SK-N-SH (cell line): ENCODE results near the gene SOCS7. TPM values are rescaled to one million over a fixed set of nuclear protein-coding genes. Genes with fewer than 3 reads are reported as not detected.

Experiments used
- CTCF ChIA-PET: fragments of 300-600, 350-600 bp; formaldehyde crosslinking; extraction: SDS; loops from one replicate; lab custom pipeline; 2021; lab: Yijun Ruan, JAX
- POLR2A ChIA-PET: fragments of 350-600 bp; sonication (Branson Sonifier 250); formaldehyde crosslinking; extraction: SDS; loops from one replicate; lab custom pipeline; 2020; ENCODE audit warnings: antibody characterized with exemption, inconsistent platforms; lab: Yijun Ruan, JAX
- DNase-seq: peaks from one replicate; pipeline ENCODE4 v3.0.0; 2012
- H2AFZ ChIP-seq: fragments of 200-600 bp; sonication (generic); 2 replicates; pipeline ENCODE4 v1.8.1; 2016; ENCODE audit warnings: antibody characterized with exemption, mild to moderate bottlenecking, low read depth
- H3F3A ChIP-seq: fragments of 200-600 bp; sonication (generic); replicated peaks from 2 replicates; pipeline ENCODE3; 2016; ENCODE audit warnings: antibody characterized with exemption, mild to moderate bottlenecking; ENCODE audit not compliant: insufficient read depth
- H3K27ac ChIP-seq, 2 experiments: fragments of 200-500 bp in 1 of 2; fragments of 200-600 bp in 1 of 2; sonication (Bioruptor generic) in 1 of 2; sonication (generic), shearing (Covaris generic) in 1 of 2; 2 replicates each; pipeline versions ENCODE4 v1.5.1 to v1.6.1; 2014 to 2016; ENCODE audit warnings: low read depth in 2 of 2, inconsistent platforms in 1 of 2, low read length in 1 of 2, mild to moderate bottlenecking in 1 of 2, mixed read lengths in 1 of 2
- H3K27me3 ChIP-seq: fragments of 200-600 bp; sonication (generic), shearing (Covaris generic); 2 replicates; pipeline ENCODE4 v1.6.1; 2016; ENCODE audit warnings: mixed run types; ENCODE audit not compliant: insufficient read depth
- H3K36me3 ChIP-seq, 2 experiments: fragments of 200-500 bp in 1 of 2; fragments of 200-600 bp in 1 of 2; sonication (Bioruptor generic) in 1 of 2; sonication (generic) in 1 of 2; replicated peaks in 1 of 2; 2 replicates each; pipeline versions ENCODE3 to v1.5.1; 2014 to 2016; ENCODE audit warnings: low read length in 1 of 2, mild to moderate bottlenecking in 1 of 2; ENCODE audit not compliant: insufficient read depth in 2 of 2, control insufficient read depth in 1 of 2
- H3K4me1 ChIP-seq, 2 experiments: fragments of 200-500 bp in 1 of 2; fragments of 200-600 bp in 1 of 2; sonication (Bioruptor generic) in 1 of 2; sonication (generic), shearing (Covaris generic) in 1 of 2; 2 replicates each; pipeline versions ENCODE4 v1.5.1 to v1.6.1; 2014 to 2016; ENCODE audit warnings: low read depth in 1 of 2, low read length in 1 of 2, mixed run types in 1 of 2; ENCODE audit not compliant: insufficient read depth in 2 of 2, control insufficient read depth in 1 of 2
- H3K4me2 ChIP-seq: fragments of 200-600 bp; sonication (generic), shearing (Covaris generic); 2 replicates; pipeline ENCODE4 v1.6.1; 2017; ENCODE audit warnings: mixed run types
- H3K4me3 ChIP-seq, 2 experiments: fragments of 200-500 bp in 1 of 2; fragments of 200-600 bp in 1 of 2; sonication (Bioruptor generic) in 1 of 2; sonication (generic), shearing (Covaris generic) in 1 of 2; 2 replicates each; pipeline versions ENCODE4 v1.5.1 to v1.8.1; 2014 to 2016; ENCODE audit warnings: low read depth in 2 of 2, inconsistent platforms in 1 of 2, low read length in 1 of 2, mild to moderate bottlenecking in 1 of 2, mixed read lengths in 1 of 2, moderate library complexity in 1 of 2
- H3K79me2 ChIP-seq: fragments of 200-600 bp; sonication (generic); 2 replicates; pipeline ENCODE4 v1.8.1; 2017; ENCODE audit warnings: mild to moderate bottlenecking; ENCODE audit not compliant: insufficient read depth
- H3K9ac ChIP-seq: fragments of 200-600 bp; sonication (generic); 2 replicates; pipeline ENCODE4 v1.6.1; 2017; ENCODE audit warnings: mixed run types
- H3K9me2 ChIP-seq: fragments of 200-600 bp; sonication (generic); 2 replicates; pipeline ENCODE4 v1.6.1; 2017; ENCODE audit warnings: mixed run types
- H3K9me3 ChIP-seq: fragments of 200-600 bp; sonication (generic); 2 replicates; pipeline ENCODE4 v1.6.1; 2017; ENCODE audit warnings: mixed run types, mild to moderate bottlenecking, moderate library complexity
- H4K20me1 ChIP-seq: fragments of 200-600 bp; sonication (generic); 2 replicates; pipeline ENCODE4 v1.6.1; 2017; ENCODE audit warnings: mild to moderate bottlenecking, mixed run types; ENCODE audit not compliant: insufficient read depth
- CHD2 ChIP-seq: fragments of 150-350 bp; IDR thresholded peaks from 2 replicates; pipeline ENCODE4 v1.6.1; 2018; ENCODE audit warnings: low read length; ENCODE audit not compliant: partially characterized antibody
- ELF1 ChIP-seq: IDR thresholded peaks from 2 replicates; pipeline ENCODE4 v1.4.0; 2012
- EP300 ChIP-seq, 2 experiments: IDR thresholded peaks; 2 replicates each; pipeline versions ENCODE4 v1.4.0 to v1.6.1; 2012; ENCODE audit warnings: borderline replicate concordance in 1 of 2, low read depth in 1 of 2, low read length in 1 of 2
- EZH2phosphoT487 ChIP-seq: fragments of 200-600 bp; sonication (generic); IDR thresholded peaks from 2 replicates; pipeline ENCODE4 v1.6.1; 2017; ENCODE audit warnings: low read depth, mixed run types, mild to moderate bottlenecking, antibody characterized with exemption, moderate library complexity, borderline replicate concordance
- GABPA ChIP-seq: IDR thresholded peaks from 2 replicates; pipeline ENCODE4 v1.4.0; 2012; ENCODE audit warnings: low read depth, mild to moderate bottlenecking
- GATA2 ChIP-seq: sonication (generic); formaldehyde crosslinking; IDR thresholded peaks from 2 replicates; pipeline ENCODE4 v1.5.0; 2020; ENCODE audit warnings: mild to moderate bottlenecking, missing genetic modification reagents
- IRF3 ChIP-seq: fragments of 150-350 bp; IDR thresholded peaks from 2 replicates; pipeline ENCODE4 v1.6.1; 2016; ENCODE audit warnings: mild to moderate bottlenecking, low read depth, low read length
- JUND ChIP-seq: IDR thresholded peaks from 2 replicates; pipeline ENCODE4 v1.4.0; 2012
- MEF2A ChIP-seq: IDR thresholded peaks from 2 replicates; pipeline ENCODE4 v1.4.0; 2012; ENCODE audit warnings: low read depth, borderline replicate concordance
- NRF1 ChIP-seq: IDR thresholded peaks from 2 replicates; pipeline ENCODE4 v1.6.1; 2012; ENCODE audit warnings: low read depth, mild to moderate bottlenecking, low read length
- POLR2AphosphoS5 ChIP-seq: IDR thresholded peaks from 2 replicates; pipeline ENCODE4 v1.6.1; 2012; ENCODE audit warnings: low read depth, low read length
- RAD21 ChIP-seq: IDR thresholded peaks from 2 replicates; pipeline ENCODE4 v1.6.1; 2012; ENCODE audit warnings: mild to moderate bottlenecking, low read length
- REST ChIP-seq: IDR thresholded peaks from 2 replicates; pipeline ENCODE4 v1.6.1; 2012; ENCODE audit warnings: mild to moderate bottlenecking, low read depth, low read length, moderate library complexity
- RXRA ChIP-seq: IDR thresholded peaks from 2 replicates; pipeline ENCODE4 v1.4.0; 2012; ENCODE audit warnings: low read depth, mild to moderate bottlenecking, borderline replicate concordance
- SMC3 ChIP-seq: IDR thresholded peaks from 2 replicates; pipeline ENCODE4 v1.6.1; 2012; ENCODE audit warnings: low read depth, low read length, improper control_type of control experiment
- TAF1 ChIP-seq: IDR thresholded peaks from 2 replicates; pipeline ENCODE4 v1.6.1; 2012; ENCODE audit warnings: low read depth, mild to moderate bottlenecking, low read length, moderate library complexity, borderline replicate concordance
- TEAD4 ChIP-seq: IDR thresholded peaks from 2 replicates; pipeline ENCODE4 v1.4.0; 2012; ENCODE audit warnings: mild to moderate bottlenecking, borderline replicate concordance; ENCODE audit not compliant: insufficient read depth
- YY1 ChIP-seq: IDR thresholded peaks from 2 replicates; pipeline ENCODE4 v1.4.0; 2012; ENCODE audit warnings: low read depth, mild to moderate bottlenecking
- WGBS: methylation state at CpG from one replicate; pipeline ENCODE4 v1.1.6; 2017; ENCODE audit warnings: low lambda C conversion rate; 5-methylcytosine and 5-hydroxymethylcytosine counted together
- polyA plus RNA-seq, 3 experiments: library from polyadenylated mRNA; depleted of rRNA; stranded (reverse); fragments of >200 nt; gene quantifications; 2 replicates each; pipeline ENCODE4 v1.2.3, GENCODE V29; 2012
- TF ChIP-seq, protein P1 (sequence below): IDR thresholded peaks from 2 replicates; pipeline ENCODE4 v1.4.0; 2012; ENCODE audit warnings: low read depth, borderline replicate concordance
- TF ChIP-seq, protein P2 (sequence below): fragments of 200-600 bp; sonication (generic); IDR thresholded peaks from 2 replicates; pipeline ENCODE4 v1.6.1; 2017; ENCODE audit warnings: antibody characterized with exemption, mild to moderate bottlenecking, moderate library complexity

Gene SOCS7
- polyA plus RNA-seq, 1 of the 3 experiments (the other 2 are of a cell fraction): 7.4 TPM

GRCh38 chr17:38317081-38317480 lies 34.6 kb upstream of the SOCS7 start:
- Histone ChIP-seq H3K36me3 (peaks cover 7 to 15% of the 10 kb centered on the region in 2 experiments), H3K27ac (no peak overlapping the region), H3K27me3 (no peaks in the 10 kb centered on the region), H3K9ac (no peak overlapping the region)
- TF ChIP-seq JUND (no peak), TEAD4 (no peak), EZH2phosphoT487 (no peak), SMC3 (no peak), EP300 (IDR thresholded peaks at IDR 0.05; ENCODE audit: borderline replicate concordance in 1 of 2, low read depth in 1 of 2, low read length in 1 of 2) (no peak), TAF1 (no peak), NRF1 (no peak), ELF1 (no peak), MEF2A (no peak), GABPA (no peak), POLR2AphosphoS5 (no peak), IRF3 (no peak), GATA2 (no peak), CHD2 (no peak), YY1 (no peak), RAD21 (no peak), REST (no peak), RXRA (no peak)
- TF ChIP-seq, protein P1, sequence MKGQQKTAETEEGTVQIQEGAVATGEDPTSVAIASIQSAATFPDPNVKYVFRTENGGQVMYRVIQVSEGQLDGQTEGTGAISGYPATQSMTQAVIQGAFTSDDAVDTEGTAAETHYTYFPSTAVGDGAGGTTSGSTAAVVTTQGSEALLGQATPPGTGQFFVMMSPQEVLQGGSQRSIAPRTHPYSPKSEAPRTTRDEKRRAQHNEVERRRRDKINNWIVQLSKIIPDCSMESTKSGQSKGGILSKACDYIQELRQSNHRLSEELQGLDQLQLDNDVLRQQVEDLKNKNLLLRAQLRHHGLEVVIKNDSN: no peak
- TF ChIP-seq, protein P2, sequence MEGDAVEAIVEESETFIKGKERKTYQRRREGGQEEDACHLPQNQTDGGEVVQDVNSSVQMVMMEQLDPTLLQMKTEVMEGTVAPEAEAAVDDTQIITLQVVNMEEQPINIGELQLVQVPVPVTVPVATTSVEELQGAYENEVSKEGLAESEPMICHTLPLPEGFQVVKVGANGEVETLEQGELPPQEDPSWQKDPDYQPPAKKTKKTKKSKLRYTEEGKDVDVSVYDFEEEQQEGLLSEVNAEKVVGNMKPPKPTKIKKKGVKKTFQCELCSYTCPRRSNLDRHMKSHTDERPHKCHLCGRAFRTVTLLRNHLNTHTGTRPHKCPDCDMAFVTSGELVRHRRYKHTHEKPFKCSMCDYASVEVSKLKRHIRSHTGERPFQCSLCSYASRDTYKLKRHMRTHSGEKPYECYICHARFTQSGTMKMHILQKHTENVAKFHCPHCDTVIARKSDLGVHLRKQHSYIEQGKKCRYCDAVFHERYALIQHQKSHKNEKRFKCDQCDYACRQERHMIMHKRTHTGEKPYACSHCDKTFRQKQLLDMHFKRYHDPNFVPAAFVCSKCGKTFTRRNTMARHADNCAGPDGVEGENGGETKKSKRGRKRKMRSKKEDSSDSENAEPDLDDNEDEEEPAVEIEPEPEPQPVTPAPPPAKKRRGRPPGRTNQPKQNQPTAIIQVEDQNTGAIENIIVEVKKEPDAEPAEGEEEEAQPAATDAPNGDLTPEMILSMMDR: no peak
- TF ChIP-seq, all 33 proteins: peak for 0
- Histone ChIP-seq H3K9me3 (no peaks in the 10 kb centered on the region), H3K79me2 (no peaks in the 10 kb centered on the region), H3K9me2 (no peaks in the 10 kb centered on the region), H2AFZ (no peak overlapping the region), H3K4me2 (no peak overlapping the region), H3K4me3 (no peak overlapping the region), H4K20me1 (no peaks in the 10 kb centered on the region), H3K4me1 (no peaks in the 10 kb centered on the region), H3F3A (no peaks in the 10 kb centered on the region)
- 93% methylated on average over 3 of the region's 3 CpGs for WGBS
- ChIA-PET CTCF (no interaction called here), POLR2A (no interaction called here)
- DNase-seq: no peak
